GM21367 (cell line): ENCODE measurements around the gene RNF150.

Experiments
- ATAC-seq: cut with Tn5 transposase; IDR thresholded peaks from one replicate; pipeline ENCODE4 v1.9.1; 2021; ENCODE audit not compliant: unreplicated experiment

RNF150 gene

GRCh38 chr4:140869446-140869845 lies 263.8 kb downstream of the RNF150 start:
- ATAC-seq, result no peak

- ATAC-seq, result no peak
These were observed 265.9 kb downstream of the RNF150 start for GRCh38 chr4:140867356-140867755.

GRCh38 chr4:140866492-140867005 lies 266.7 kb downstream of the RNF150 start:
- no peak for ATAC-seq

- no peak for ATAC-seq
These were observed 267.7 kb downstream of the RNF150 start for GRCh38 chr4:140865253-140866217.

- ATAC-seq, result no peak
These were observed 270.1 kb downstream of the RNF150 start for GRCh38 chr4:140863197-140863596.

- no peak for ATAC-seq
These were observed 271.2 kb downstream of the RNF150 start for GRCh38 chr4:140862177-140862442.

GRCh38 chr4:140861359-140862176 lies 271.7 kb downstream of the RNF150 start:
- ATAC-seq, result peak; percentile 63

GRCh38 chr4:140858897-140859296 lies 274.4 kb downstream of the RNF150 start:
- ATAC-seq, result no peak

GRCh38 chr4:140857111-140857510 lies 276.2 kb downstream of the RNF150 start:
- no peak for ATAC-seq

- no peak for ATAC-seq
These were observed 276.6 kb downstream of the RNF150 start for GRCh38 chr4:140856621-140857062.

GRCh38 chr4:140854168-140854567 lies 279.1 kb downstream of the RNF150 start:
- ATAC-seq, result no peak

GRCh38 chr4:140851804-140852203 lies 281.5 kb downstream of the RNF150 start:
- no peak for ATAC-seq

- peak; percentile 81 for ATAC-seq
These were observed 282.1 kb downstream of the RNF150 start for GRCh38 chr4:140851032-140851636.

- no peak for ATAC-seq
These were observed 283.7 kb downstream of the RNF150 start for GRCh38 chr4:140849526-140849925.

GRCh38 chr4:140846736-140847135 lies 286.5 kb downstream of the RNF150 start:
- ATAC-seq, result no peak

- no peak for ATAC-seq
These were observed 289.2 kb downstream of the RNF150 start for GRCh38 chr4:140844061-140844460.

GRCh38 chr4:140841186-140841585 lies 292.1 kb downstream of the RNF150 start:
- no peak for ATAC-seq

- ATAC-seq, result no peak
These were observed 293.1 kb downstream of the RNF150 start for GRCh38 chr4:140839888-140840790.

- no peak for ATAC-seq
These were observed 293.9 kb downstream of the RNF150 start for GRCh38 chr4:140839406-140839805.

GRCh38 chr4:140837736-140838135 lies 295.5 kb downstream of the RNF150 start:
- no peak for ATAC-seq
